K562 (cell line): ENCODE results near the gene C6orf47. TPM values are rescaled to one million over a fixed set of nuclear protein-coding genes. Genes with fewer than 3 reads are reported as not detected.
A peak's percentile ranks its signal among the peaks of the same experiment; 100 is the strongest.

ENCODE experiments used
- BMI1 ChIP-seq: fragments of 150-350 bp; IDR thresholded peaks from 2 replicates; pipeline ENCODE4 v1.6.1; 2014; ENCODE audit warnings: low read length
- CEBPG ChIP-seq, 3 experiments: fragments of 200-800 bp in 1 of 3; sonication (Bioruptor generic) in 1 of 3; sonication (generic) in 1 of 3; formaldehyde crosslinking in 1 of 3; IDR thresholded peaks in 2 of 3; conservative IDR thresholded peaks in 1 of 3; 2 replicates each; pipeline versions ENCODE4 v1.6.1 to v1.8.0; 2016 to 2022; ENCODE audit warnings: missing compliant biosample characterization in 2 of 3, missing genetic modification characterization in 2 of 3, mild to moderate bottlenecking in 1 of 3, missing genetic modification reagents in 1 of 3
- ELF4 ChIP-seq: fragments of 450-650 bp; formaldehyde crosslinking; IDR thresholded peaks from 2 replicates; pipeline ENCODE4 v1.4.0; 2022; ENCODE audit warnings: missing genetic modification characterization
- FOXA3 ChIP-seq, 2 experiments: fragments of 450-650 bp in 1 of 2; sonication (generic) in 1 of 2; formaldehyde crosslinking; IDR thresholded peaks in 1 of 2; conservative IDR thresholded peaks in 1 of 2; 2 replicates each; pipeline versions ENCODE4 v1.4.0 to v1.8.0; 2020 to 2022; ENCODE audit warnings: mild to moderate bottlenecking in 2 of 2, missing genetic modification reagents in 1 of 2
- FOXP1 ChIP-seq: sonication (generic); formaldehyde crosslinking; IDR thresholded peaks from 2 replicates; pipeline ENCODE4 v1.8.0; 2022; ENCODE audit warnings: mild to moderate bottlenecking, missing genetic modification reagents
- HDAC6 ChIP-seq: IDR thresholded peaks from 2 replicates; pipeline ENCODE4 v1.6.1; 2012; ENCODE audit warnings: low read depth, mild to moderate bottlenecking, control low read depth, inconsistent platforms, low read length, moderate library complexity
- IRF2 ChIP-seq: sonication (generic); formaldehyde crosslinking; IDR thresholded peaks from 2 replicates; pipeline ENCODE4 v1.8.1; 2022; ENCODE audit warnings: mild to moderate bottlenecking, missing genetic modification reagents
- JUN ChIP-seq, 2 experiments: sonication (generic) in 1 of 2; formaldehyde crosslinking in 1 of 2; IDR thresholded peaks; 2 replicates each; pipeline versions ENCODE4 v1.6.1 to v1.8.0; 2012 to 2022; ENCODE audit warnings: borderline replicate concordance in 2 of 2, mild to moderate bottlenecking in 2 of 2, improper control_type of control experiment in 1 of 2, low read depth in 1 of 2, low read length in 1 of 2, missing genetic modification reagents in 1 of 2
- MYNN ChIP-seq, 2 experiments: sonication (generic); formaldehyde crosslinking in 1 of 2; IDR thresholded peaks; 2 replicates each; pipeline versions ENCODE4 v1.5.0 to v1.6.1; 2016 to 2020; ENCODE audit warnings: antibody characterized with exemption in 1 of 2, missing genetic modification reagents in 1 of 2
- NFIC ChIP-seq: fragments of 450-650 bp; IDR thresholded peaks from 2 replicates; pipeline ENCODE4 v1.6.1; 2017; ENCODE audit warnings: mild to moderate bottlenecking, inconsistent platforms
- POU5F1 ChIP-seq: fragments of 150-350 bp; IDR thresholded peaks from 2 replicates; pipeline ENCODE4 v1.6.1; 2014; ENCODE audit warnings: borderline replicate concordance, low read length, low read depth, mild to moderate bottlenecking; ENCODE audit not compliant: partially characterized antibody
- TEAD1 ChIP-seq, 2 experiments: fragments of 450-650 bp in 1 of 2; sonication (generic) in 1 of 2; formaldehyde crosslinking; IDR thresholded peaks; 2 replicates each; pipeline versions ENCODE4 v1.4.0 to v1.8.0; 2020 to 2022; ENCODE audit warnings: mild to moderate bottlenecking in 2 of 2, missing genetic modification reagents in 1 of 2
- TOE1 ChIP-seq, 2 experiments: fragments of 450-650 bp in 1 of 2; sonication (generic) in 1 of 2; formaldehyde crosslinking in 1 of 2; IDR thresholded peaks; 2 replicates each; pipeline versions ENCODE4 v1.7.1 to v1.8.0; 2016 to 2022; ENCODE audit warnings: borderline replicate concordance in 2 of 2, mild to moderate bottlenecking in 2 of 2, antibody characterized with exemption in 1 of 2, inconsistent platforms in 1 of 2, low read depth in 1 of 2, missing genetic modification reagents in 1 of 2, moderate library complexity in 1 of 2
- YY1 ChIP-seq, 3 experiments: IDR thresholded peaks; 2 replicates each; pipeline ENCODE4 v1.6.1; 2011; ENCODE audit warnings: low read length in 2 of 3, mild to moderate bottlenecking in 2 of 3, moderate library complexity in 2 of 3, borderline replicate concordance in 1 of 3, control low read depth in 1 of 3, low read depth in 1 of 3; ENCODE audit not compliant: insufficient read depth in 3 of 3, insufficient replicate concordance in 2 of 3, control insufficient read depth in 1 of 3, insufficient read length in 1 of 3; ENCODE audit errors: extremely low read depth in 1 of 3
- ZNF316 ChIP-seq: fragments of 450-650 bp; IDR thresholded peaks from 2 replicates; pipeline ENCODE4 v1.6.1; 2016
- ZNF592 ChIP-seq: fragments of 450-650 bp; IDR thresholded peaks from 2 replicates; pipeline ENCODE4 v1.6.1; 2017; ENCODE audit warnings: antibody characterized with exemption, mild to moderate bottlenecking
- polyA plus RNA-seq, 8 experiments: library from polyadenylated mRNA; depleted of rRNA in 4 of 8; stranded (reverse) in 5 of 8; unstranded in 3 of 8; fragments of >200 nt; fragmentation: Nextera tagmentation in 2 of 8; fragmentation: Illumina TruSeq in 1 of 8; extraction: Ambion mirVana in 2 of 8; extraction: Trizol in 1 of 8; gene quantifications; 2 replicates each; pipeline versions ENCODE4 v1.2.1 to v1.2.3, GENCODE V29; 2011 to 2014; ENCODE audit warnings: inconsistent platforms in 1 of 8, missing spikeins in 1 of 8
- total RNA-seq, 7 experiments: library from RNA; depleted of rRNA in 6 of 7; stranded (reverse); fragments of >200 nt in 6 of 7; fragmentation: Illumina TruSeq in 2 of 7; extraction: Trizol in 2 of 7; gene quantifications; 2 replicates each; pipeline versions ENCODE4 v1.2.1 to v1.2.3, GENCODE V29; 2011 to 2021; ENCODE audit warnings: low replicate concordance in 1 of 7

The C6orf47 gene
- total and polyA plus RNA-seq, 9 of the 15 experiments (the other 6 are each of a cell fraction or from before 2014, with no cell fraction given): 0.14 to 43.8 (median 27.0) TPM

GRCh38 chr6:31701666-31702404, 41.3 kb upstream of the C6orf47 start (continued):
- 0 out of 2 replicates have a peak, but pooled peaks have one; percentile 21 for TF ChIP-seq ZNF592
- 0 out of 2 replicates have a peak, but pooled peaks have one; percentile 45 for TF ChIP-seq BMI1
- TF ChIP-seq MYNN (IDR thresholded peaks at IDR 0.05): peak; percentile 38; the same call in 1 of the 2 replicates
- no peak for TF ChIP-seq MYNN (CRISPR knock-in tag; IDR thresholded peaks at IDR 0.05)
- no peak for TF ChIP-seq JUN (IDR thresholded peaks at IDR 0.05; ENCODE audit: borderline replicate concordance, low read depth, low read length)
- TF ChIP-seq JUN (CRISPR knock-in tag; IDR thresholded peaks at IDR 0.05; ENCODE audit: borderline replicate concordance): peak; percentile 89; the same call in 1 of the 2 replicates
- peak in 1 of 2 experiments; percentile 75; a peak in 1 of 4 replicates for TF ChIP-seq FOXA3 (CRISPR knock-in tag; conservative IDR thresholded peaks at IDR 0.05 in 1 of 2, IDR thresholded peaks at IDR 0.05 in 1 of 2)
- no peak for TF ChIP-seq TOE1 (IDR thresholded peaks at IDR 0.05; ENCODE audit: borderline replicate concordance)
- TF ChIP-seq TOE1 (CRISPR knock-in tag; IDR thresholded peaks at IDR 0.05; ENCODE audit: borderline replicate concordance, low read depth): peak; percentile 58; the same call in 1 of the 2 replicates
- TF ChIP-seq IRF2 (CRISPR knock-in tag): 0 out of 2 replicates have a peak, but pooled peaks have one; percentile 29
- peak in 1 of 3 experiments; percentile 8 for TF ChIP-seq YY1 (IDR thresholded peaks at IDR 0.05; ENCODE audit: borderline replicate concordance in 1 of 3, control insufficient read depth in 1 of 3, extremely low read depth in 1 of 3, insufficient read depth in 3 of 3, insufficient read length in 1 of 3, insufficient replicate concordance in 2 of 3, low read depth in 1 of 3, low read length in 2 of 3)
- no peak for TF ChIP-seq ZNF316
- no peak for TF ChIP-seq ELF4 (CRISPR knock-in tag)
- TF ChIP-seq FOXP1: peak; percentile 69; the same call in 1 of the 2 replicates
- TF ChIP-seq POU5F1: no peak
- TF ChIP-seq TEAD1 (CRISPR knock-in tag; IDR thresholded peaks at IDR 0.05): peak in 1 of 2 experiments; percentile 66; a peak in 1 of 4 replicates
- TF ChIP-seq CEBPG (CRISPR knock-in tag; IDR thresholded peaks at IDR 0.05): peak; percentile 52; the same call in 1 of the 2 replicates
- no peak for TF ChIP-seq CEBPG (tag; conservative IDR thresholded peaks at IDR 0.05 in 1 of 2, IDR thresholded peaks at IDR 0.05 in 1 of 2)
- peak; percentile 69 for TF ChIP-seq NFIC
- 0 out of 2 replicates have a peak, but pooled peaks have one; percentile 60 for TF ChIP-seq HDAC6
